ENCODE results near the gene TMEM53. TPM values are rescaled to one million over a fixed set of nuclear protein-coding genes. Genes with fewer than 3 reads are reported as not detected.
A peak's percentile ranks its signal among the peaks of the same experiment; 100 is the strongest.

TMEM53 gene
- total and polyA plus RNA-seq, 5 donors from 2014 or later, result 2.7 to 6.8 (median 5.6) TPM

- no peaks in the 10 kb centered on the region for H3K27me3 Mint-ChIP-seq
- Histone ChIP-seq H3K4me1 (ENCODE audit: control insufficient read depth, insufficient read depth, low read length, poor library complexity, severe bottlenecking) (peaks cover 9% of the 10 kb centered on the region), H3K36me3 (ENCODE audit: control insufficient read depth, insufficient read depth, low read length) (no peaks in the 10 kb centered on the region), H3K4me3 (ENCODE audit: low read depth, low read length) (peak overlapping the region; percentile 21), H3K27ac (ENCODE audit: insufficient read depth, low read length, poor library complexity, severe bottlenecking) (no peak overlapping the region), H3K27me3 (ENCODE audit: control insufficient read depth, insufficient read depth, low read length) (no peaks in the 10 kb centered on the region), H3K9me3 (ENCODE audit: control insufficient read depth in 2 of 2, low read length in 2 of 2) (no peaks in the 10 kb centered on the region)
- DNase-seq (peak in 2 of 3 donors; percentile 42 to 75), ATAC-seq (ENCODE audit: low read depth in 2 of 2) (peak; percentile 93 to 97)
- peak overlapping the region in 3 of 4 donors; percentile 40 to 59 (median 50) for H3K4me3 Mint-ChIP-seq
- no peaks in the 10 kb centered on the region for H3K36me3 Mint-ChIP-seq
- peak overlapping the region in 2 of 3 donors; percentile 78 to 86 for H3K27ac Mint-ChIP-seq
- H3K9me3 Mint-ChIP-seq, result no peaks in the 10 kb centered on the region
- H3K4me1 Mint-ChIP-seq, result peaks cover 0 to 16% (median 5%) of the 10 kb centered on the region in 4 donors
These were observed 22.6 kb upstream of the TMEM53 start for GRCh38 chr1:44696789-44697345.

GRCh38 chr1:44696101-44696500 lies 21.8 kb upstream of the TMEM53 start:
- H3K27me3 Mint-ChIP-seq, result no peaks in the 10 kb centered on the region

GRCh38 chr1:44695671-44696070 lies 21.4 kb upstream of the TMEM53 start:
- Mint-ChIP-seq H3K9me3 (no peaks in the 10 kb centered on the region), H3K27ac (no peak overlapping the region), H3K4me3 (no peak overlapping the region), H3K27me3 (no peaks in the 10 kb centered on the region), H3K36me3 (no peaks in the 10 kb centered on the region), H3K4me1 (peaks cover 0 to 16% (median 5%) of the 10 kb centered on the region in 4 donors)
- no peak overlapping the region for H3K27ac ChIP-seq (ENCODE audit: insufficient read depth, low read length, poor library complexity, severe bottlenecking)
- ATAC-seq (ENCODE audit: low read depth in 2 of 2), result no peak
- H3K27me3 ChIP-seq (ENCODE audit: control insufficient read depth, insufficient read depth, low read length), result no peaks in the 10 kb centered on the region
- no peaks in the 10 kb centered on the region for H3K36me3 ChIP-seq (ENCODE audit: control insufficient read depth, insufficient read depth, low read length)
- H3K9me3 ChIP-seq (ENCODE audit: control insufficient read depth in 2 of 2, low read length in 2 of 2), result no peaks in the 10 kb centered on the region
- DNase-seq, result no peak
- peaks cover 9% of the 10 kb centered on the region for H3K4me1 ChIP-seq (ENCODE audit: control insufficient read depth, insufficient read depth, low read length, poor library complexity, severe bottlenecking)
- no peak overlapping the region for H3K4me3 ChIP-seq (ENCODE audit: low read depth, low read length)

More at GRCh38 chr1:44696101-44696500, 21.8 kb upstream of the TMEM53 start:
- Histone ChIP-seq H3K4me3 (ENCODE audit: low read depth, low read length) (no peak overlapping the region), H3K36me3 (ENCODE audit: control insufficient read depth, insufficient read depth, low read length) (no peaks in the 10 kb centered on the region), H3K4me1 (ENCODE audit: control insufficient read depth, insufficient read depth, low read length, poor library complexity, severe bottlenecking) (peaks cover 9% of the 10 kb centered on the region), H3K9me3 (ENCODE audit: control insufficient read depth in 2 of 2, low read length in 2 of 2) (no peaks in the 10 kb centered on the region), H3K27me3 (ENCODE audit: control insufficient read depth, insufficient read depth, low read length) (no peaks in the 10 kb centered on the region), H3K27ac (ENCODE audit: insufficient read depth, low read length, poor library complexity, severe bottlenecking) (no peak overlapping the region)
- no peak overlapping the region for H3K27ac Mint-ChIP-seq
- H3K36me3 Mint-ChIP-seq, result no peaks in the 10 kb centered on the region
- ATAC-seq (ENCODE audit: low read depth in 2 of 2), result no peak
- DNase-seq, result no peak
- no peak overlapping the region for H3K4me3 Mint-ChIP-seq
- no peaks in the 10 kb centered on the region for H3K9me3 Mint-ChIP-seq
- H3K4me1 Mint-ChIP-seq, result peaks cover 0 to 16% (median 5%) of the 10 kb centered on the region in 4 donors

- no peak overlapping the region for H3K4me3 Mint-ChIP-seq
- H3K9me3 ChIP-seq (ENCODE audit: control insufficient read depth in 2 of 2, low read length in 2 of 2), result no peaks in the 10 kb centered on the region
- H3K27me3 Mint-ChIP-seq, result peaks cover 5% of the 10 kb centered on the region
- H3K36me3 ChIP-seq (ENCODE audit: control insufficient read depth, insufficient read depth, low read length), result no peaks in the 10 kb centered on the region
- peaks cover 9% of the 10 kb centered on the region for H3K4me1 ChIP-seq (ENCODE audit: control insufficient read depth, insufficient read depth, low read length, poor library complexity, severe bottlenecking)
- no peak overlapping the region for H3K4me3 ChIP-seq (ENCODE audit: low read depth, low read length)
- no peak overlapping the region for H3K27ac ChIP-seq (ENCODE audit: insufficient read depth, low read length, poor library complexity, severe bottlenecking)
- ATAC-seq (ENCODE audit: low read depth in 2 of 2) (no peak), DNase-seq (no peak)
- peaks cover 0 to 16% (median 5%) of the 10 kb centered on the region in 4 donors for H3K4me1 Mint-ChIP-seq
- no peaks in the 10 kb centered on the region for H3K27me3 ChIP-seq (ENCODE audit: control insufficient read depth, insufficient read depth, low read length)
- no peak overlapping the region for H3K27ac Mint-ChIP-seq
- no peaks in the 10 kb centered on the region for H3K9me3 Mint-ChIP-seq
- H3K36me3 Mint-ChIP-seq, result no peaks in the 10 kb centered on the region
These were observed 20.7 kb upstream of the TMEM53 start for GRCh38 chr1:44694863-44695478.

- Mint-ChIP-seq H3K27me3 (peaks cover 5% of the 10 kb centered on the region), H3K9me3 (no peaks in the 10 kb centered on the region), H3K4me3 (no peak overlapping the region), H3K27ac (no peak overlapping the region), H3K36me3 (no peaks in the 10 kb centered on the region), H3K4me1 (peaks cover 0 to 16% (median 5%) of the 10 kb centered on the region in 4 donors)
- Histone ChIP-seq H3K27ac (ENCODE audit: insufficient read depth, low read length, poor library complexity, severe bottlenecking) (no peak overlapping the region), H3K36me3 (ENCODE audit: control insufficient read depth, insufficient read depth, low read length) (no peaks in the 10 kb centered on the region), H3K4me3 (ENCODE audit: low read depth, low read length) (no peak overlapping the region), H3K27me3 (ENCODE audit: control insufficient read depth, insufficient read depth, low read length) (no peaks in the 10 kb centered on the region), H3K9me3 (ENCODE audit: control insufficient read depth in 2 of 2, low read length in 2 of 2) (no peaks in the 10 kb centered on the region), H3K4me1 (ENCODE audit: control insufficient read depth, insufficient read depth, low read length, poor library complexity, severe bottlenecking) (peaks cover 9% of the 10 kb centered on the region)
- DNase-seq (no peak), ATAC-seq (ENCODE audit: low read depth in 2 of 2) (no peak)
These were observed 19.6 kb upstream of the TMEM53 start for GRCh38 chr1:44693900-44694299.

GRCh38 chr1:44693159-44693558 lies 18.9 kb upstream of the TMEM53 start:
- no peaks in the 10 kb centered on the region for H3K9me3 ChIP-seq (ENCODE audit: control insufficient read depth in 2 of 2, low read length in 2 of 2)
- no peaks in the 10 kb centered on the region for H3K27me3 ChIP-seq (ENCODE audit: control insufficient read depth, insufficient read depth, low read length)
- no peaks in the 10 kb centered on the region for H3K9me3 Mint-ChIP-seq
- H3K27me3 Mint-ChIP-seq, result peaks cover 5% of the 10 kb centered on the region
- H3K4me3 Mint-ChIP-seq, result no peak overlapping the region
- DNase-seq, result no peak
- no peak overlapping the region for H3K27ac ChIP-seq (ENCODE audit: insufficient read depth, low read length, poor library complexity, severe bottlenecking)
- H3K36me3 Mint-ChIP-seq, result no peaks in the 10 kb centered on the region
- peaks cover 9% of the 10 kb centered on the region for H3K4me1 ChIP-seq (ENCODE audit: control insufficient read depth, insufficient read depth, low read length, poor library complexity, severe bottlenecking)
- H3K4me1 Mint-ChIP-seq, result peaks cover 0 to 16% (median 5%) of the 10 kb centered on the region in 4 donors
- no peak overlapping the region for H3K4me3 ChIP-seq (ENCODE audit: low read depth, low read length)
- no peaks in the 10 kb centered on the region for H3K36me3 ChIP-seq (ENCODE audit: control insufficient read depth, insufficient read depth, low read length)
- H3K27ac Mint-ChIP-seq, result peak overlapping the region in 1 of 3 donors; percentile 26
- no peak for ATAC-seq (ENCODE audit: low read depth in 2 of 2)

GRCh38 chr1:44689447-44689765 lies 15.1 kb upstream of the TMEM53 start:
- Histone ChIP-seq H3K4me3 (ENCODE audit: low read depth, low read length) (no peak overlapping the region), H3K27ac (ENCODE audit: insufficient read depth, low read length, poor library complexity, severe bottlenecking) (no peak overlapping the region), H3K36me3 (ENCODE audit: control insufficient read depth, insufficient read depth, low read length) (no peaks in the 10 kb centered on the region), H3K9me3 (ENCODE audit: control insufficient read depth in 2 of 2, low read length in 2 of 2) (no peaks in the 10 kb centered on the region), H3K27me3 (ENCODE audit: control insufficient read depth, insufficient read depth, low read length) (no peaks in the 10 kb centered on the region), H3K4me1 (ENCODE audit: control insufficient read depth, insufficient read depth, low read length, poor library complexity, severe bottlenecking) (no peaks in the 10 kb centered on the region)
- peaks cover 5% of the 10 kb centered on the region for H3K27me3 Mint-ChIP-seq
- H3K4me3 Mint-ChIP-seq, result no peak overlapping the region
- H3K9me3 Mint-ChIP-seq, result no peaks in the 10 kb centered on the region
- no peak overlapping the region for H3K27ac Mint-ChIP-seq
- no peaks in the 10 kb centered on the region for H3K36me3 Mint-ChIP-seq
- no peaks in the 10 kb centered on the region for H3K4me1 Mint-ChIP-seq
- DNase-seq (no peak), ATAC-seq (ENCODE audit: low read depth in 2 of 2) (no peak)

All from CD4-positive, CD25-positive, alpha-beta regulatory T cell (primary cell).